HCT116 (cell line): ENCODE measurements around the gene FOXB1. TPM values are rescaled to one million over a fixed set of nuclear protein-coding genes. Genes with fewer than 3 reads are reported as not detected.

Experiments
- ATAC-seq: fragments of 200-7000 bp; cut with Tn5 transposase; 2 replicates; pipeline ENCODE4 v1.9.1; 2020; ENCODE audit warnings: mild to moderate bottlenecking, moderate library complexity
- BruUV-seq: library from RNA; stranded (reverse); fragments of 400-500 nt; replicated peaks from 2 replicates; lab custom pipeline; 2021; lab: Mats Ljungman, UMichigan
- CTCF ChIA-PET: fragments of 300-600 bp; sonication (Branson Sonifier 250); formaldehyde crosslinking; loops from one replicate; lab custom pipeline; 2021; ENCODE audit warnings: antibody characterized with exemption; lab: Charles Lee
- POLR2A ChIA-PET: fragments of 300-600, 350-600 bp; sonication (Branson Sonifier 250); formaldehyde crosslinking; loops from one replicate; lab custom pipeline; 2021; ENCODE audit warnings: antibody characterized with exemption; lab: Charles Lee
- RAD21 ChIA-PET, 2 experiments: fragments of 300-600 bp; sonication (Branson Sonifier 250); formaldehyde crosslinking; loops; one replicate each; lab custom pipeline; 2023; ENCODE audit warnings: low total read pairs in 2 of 2; ENCODE audit not compliant: uncharacterized antibody in 2 of 2, unreplicated experiment in 2 of 2, low non-redundant PET in 1 of 2; lab: Charles Lee
- DNase-seq: peaks from one replicate; pipeline ENCODE4 v3.0.0-alpha.2; 2010; ENCODE audit warnings: low read depth, low spot score
- H2AFZ ChIP-seq: fragments of 200-600 bp; shearing (Covaris generic), sonication (generic); 2 replicates; pipeline ENCODE4 v1.6.1; 2017; ENCODE audit warnings: low read depth, mixed run types, mixed read lengths, antibody characterized with exemption, low read length; ENCODE audit not compliant: poor library complexity, severe bottlenecking
- H3K27ac ChIP-seq: 2 replicates; pipeline ENCODE4 v1.5.1; 2012; ENCODE audit warnings: low read depth, low read length
- H3K27me3 ChIP-seq: fragments of 200-600 bp; sonication (generic); 2 replicates; pipeline ENCODE4 v1.6.1; 2016; ENCODE audit warnings: mixed run types, low read length, mixed read lengths; ENCODE audit not compliant: insufficient read depth
- H3K36me3 ChIP-seq, 2 experiments: fragments of 200-500 bp in 1 of 2; fragments of 200-600 bp in 1 of 2; sonication (Bioruptor generic) in 1 of 2; sonication (generic) in 1 of 2; 2 replicates each; pipeline versions ENCODE4 v1.5.1 to v1.6.1; 2014 to 2016; ENCODE audit warnings: low read length in 2 of 2, inconsistent platforms in 1 of 2, mixed read lengths in 1 of 2, mixed run types in 1 of 2; ENCODE audit not compliant: insufficient read depth in 2 of 2, control insufficient read depth in 1 of 2
- H3K4me1 ChIP-seq, 2 experiments: fragments of 200-600 bp in 1 of 2; sonication (generic) in 1 of 2; 2 replicates each; pipeline versions ENCODE4 v1.5.1 to v1.6.1; 2012 to 2017; ENCODE audit warnings: low read length in 2 of 2, inconsistent platforms in 1 of 2, mild to moderate bottlenecking in 1 of 2, mixed read lengths in 1 of 2, mixed run types in 1 of 2, moderate library complexity in 1 of 2; ENCODE audit not compliant: insufficient read depth in 2 of 2, control insufficient read depth in 1 of 2
- H3K4me2 ChIP-seq: fragments of 200-600 bp; sonication (generic); 2 replicates; pipeline ENCODE4 v1.6.1; 2017; ENCODE audit warnings: mixed run types, low read length, mixed read lengths
- H3K4me3 ChIP-seq, 2 experiments: fragments of 200-600 bp in 1 of 2; sonication (generic) in 1 of 2; replicated peaks in 1 of 2; 2 replicates each; pipeline ENCODE4 v1.5.1; 2011 to 2016; ENCODE audit warnings: low read length in 2 of 2, control low read depth in 1 of 2, low read depth in 1 of 2, mild to moderate bottlenecking in 1 of 2, mixed read lengths in 1 of 2, mixed run types in 1 of 2
- H3K79me2 ChIP-seq: fragments of 200-600 bp; sonication (generic); 2 replicates; pipeline ENCODE4 v1.6.1; 2017; ENCODE audit warnings: mild to moderate bottlenecking, mixed run types, low read length, moderate library complexity, mixed read lengths; ENCODE audit not compliant: insufficient read depth
- H3K9ac ChIP-seq: fragments of 200-600 bp; sonication (generic); 2 replicates; pipeline ENCODE4 v1.6.1; 2016; ENCODE audit warnings: low read length, mixed read lengths
- H3K9me2 ChIP-seq: fragments of 200-600 bp; sonication (generic), shearing (Covaris generic); 2 replicates; pipeline ENCODE4 v1.6.1; 2017; ENCODE audit warnings: mixed run types, mild to moderate bottlenecking, moderate library complexity; ENCODE audit not compliant: insufficient read depth
- H3K9me3 ChIP-seq, 2 experiments: fragments of 200-500 bp in 1 of 2; fragments of 200-600 bp in 1 of 2; sonication (Bioruptor generic) in 1 of 2; sonication (generic) in 1 of 2; 2 replicates each; pipeline ENCODE4 v1.6.1; 2014 to 2017; ENCODE audit warnings: low read length in 2 of 2, mixed read lengths in 2 of 2, inconsistent platforms in 1 of 2, low read depth in 1 of 2, mild to moderate bottlenecking in 1 of 2, mixed run types in 1 of 2, moderate library complexity in 1 of 2; ENCODE audit not compliant: control insufficient read depth in 1 of 2, insufficient read depth in 1 of 2
- H4K20me1 ChIP-seq: fragments of 200-600 bp; sonication (generic), shearing (Covaris generic); 2 replicates; pipeline ENCODE4 v1.6.1; 2017; ENCODE audit warnings: mixed run types, mild to moderate bottlenecking, moderate library complexity; ENCODE audit not compliant: insufficient read depth
- CEBPB ChIP-seq: IDR thresholded peaks from 2 replicates; pipeline ENCODE4 v1.6.1; 2012; ENCODE audit warnings: low read depth
- CTCF ChIP-seq, 3 experiments: fragments of 200-600 bp in 1 of 3; sonication (generic) in 1 of 3; IDR thresholded peaks in 2 of 3; conservative IDR thresholded peaks in 1 of 3; 2 replicates each; pipeline ENCODE4 v1.5.1; 2012 to 2017; ENCODE audit warnings: low read depth in 2 of 3, low read length in 2 of 3, antibody characterized with exemption in 1 of 3, borderline replicate concordance in 1 of 3, control low read depth in 1 of 3, mild to moderate bottlenecking in 1 of 3, mixed read lengths in 1 of 3, mixed run types in 1 of 3, moderate library complexity in 1 of 3; ENCODE audit not compliant: insufficient read depth in 1 of 3
- EGR1 ChIP-seq: IDR thresholded peaks from 2 replicates; pipeline ENCODE4 v1.6.1; 2012; ENCODE audit warnings: low read depth
- EZH2 ChIP-seq: fragments of 200-600 bp; sonication (generic); IDR thresholded peaks from 2 replicates; pipeline ENCODE4 v1.6.1; 2017; ENCODE audit warnings: antibody characterized with exemption, mixed run types
- EZH2phosphoT487 ChIP-seq: fragments of 200-600 bp; IDR thresholded peaks from 2 replicates; pipeline ENCODE4 v1.6.1; 2018; ENCODE audit warnings: antibody characterized with exemption, borderline replicate concordance
- FOSL1 ChIP-seq: IDR thresholded peaks from 2 replicates; pipeline ENCODE4 v1.6.1; 2012; ENCODE audit warnings: low read depth
- JUND ChIP-seq: IDR thresholded peaks from 2 replicates; pipeline ENCODE4 v1.6.1; 2012
- POLR2A ChIP-seq: IDR thresholded peaks from 2 replicates; pipeline ENCODE4 v1.7.0; 2011; ENCODE audit warnings: borderline replicate concordance; ENCODE audit not compliant: insufficient read depth, insufficient read length; ENCODE audit errors: extremely low read depth
- YY1 ChIP-seq: IDR thresholded peaks from 2 replicates; pipeline ENCODE4 v1.6.1; 2011; ENCODE audit warnings: low read length, low read depth, moderate library complexity, mild to moderate bottlenecking; ENCODE audit not compliant: insufficient replicate concordance; ENCODE audit errors: extremely low read depth
- intact Hi-C: fragments of 100-400 bp; cut with micrococcal nuclease; formaldehyde crosslinking; loops from 2 replicates; pipeline ENCODE4 v1.10.0; 2022
- total RNA-seq: library from RNA; stranded (reverse); gene quantifications from one replicate; pipeline ENCODE4 v1.2.1, GENCODE V29; 2021; ENCODE audit not compliant: unreplicated experiment
- TF ChIP-seq, protein P1 (sequence below): IDR thresholded peaks from 2 replicates; pipeline ENCODE4 v1.6.1; 2012; ENCODE audit warnings: low read depth

Gene FOXB1
- total RNA-seq, 1 experiment from 2014 or later, result not detected

GRCh38 chr15:59968314-59968713 is 35.8 kb upstream of the FOXB1 start:
- H4K20me1 ChIP-seq, result no peaks in the 10 kb centered on the region
- H3K4me1 ChIP-seq, result no peaks in the 10 kb centered on the region
- no peaks in the 10 kb centered on the region for H3K9me2 ChIP-seq
- POLR2A ChIA-PET, result no interaction called here
- no peak for DNase-seq
- no peak overlapping the region for H3K4me2 ChIP-seq
- ATAC-seq, result no peak
- H3K79me2 ChIP-seq, result no peaks in the 10 kb centered on the region
- BruUV-seq, result no TSS peak
- no peaks in the 10 kb centered on the region for H3K36me3 ChIP-seq
- H2AFZ ChIP-seq, result no peak overlapping the region
- H3K9me3 ChIP-seq, result no peaks in the 10 kb centered on the region
- no peak for TF ChIP-seq FOSL1
- no peak for TF ChIP-seq YY1
- TF ChIP-seq CTCF (IDR thresholded peaks at IDR 0.05 in 2 of 3, conservative IDR thresholded peaks at IDR 0.05 in 1 of 3; ENCODE audit: borderline replicate concordance in 1 of 3, insufficient read depth in 1 of 3, low read depth in 2 of 3, low read length in 2 of 3), result no peak
- TF ChIP-seq EZH2phosphoT487, result no peak
- no peak for TF ChIP-seq EZH2
- TF ChIP-seq, protein P1, sequence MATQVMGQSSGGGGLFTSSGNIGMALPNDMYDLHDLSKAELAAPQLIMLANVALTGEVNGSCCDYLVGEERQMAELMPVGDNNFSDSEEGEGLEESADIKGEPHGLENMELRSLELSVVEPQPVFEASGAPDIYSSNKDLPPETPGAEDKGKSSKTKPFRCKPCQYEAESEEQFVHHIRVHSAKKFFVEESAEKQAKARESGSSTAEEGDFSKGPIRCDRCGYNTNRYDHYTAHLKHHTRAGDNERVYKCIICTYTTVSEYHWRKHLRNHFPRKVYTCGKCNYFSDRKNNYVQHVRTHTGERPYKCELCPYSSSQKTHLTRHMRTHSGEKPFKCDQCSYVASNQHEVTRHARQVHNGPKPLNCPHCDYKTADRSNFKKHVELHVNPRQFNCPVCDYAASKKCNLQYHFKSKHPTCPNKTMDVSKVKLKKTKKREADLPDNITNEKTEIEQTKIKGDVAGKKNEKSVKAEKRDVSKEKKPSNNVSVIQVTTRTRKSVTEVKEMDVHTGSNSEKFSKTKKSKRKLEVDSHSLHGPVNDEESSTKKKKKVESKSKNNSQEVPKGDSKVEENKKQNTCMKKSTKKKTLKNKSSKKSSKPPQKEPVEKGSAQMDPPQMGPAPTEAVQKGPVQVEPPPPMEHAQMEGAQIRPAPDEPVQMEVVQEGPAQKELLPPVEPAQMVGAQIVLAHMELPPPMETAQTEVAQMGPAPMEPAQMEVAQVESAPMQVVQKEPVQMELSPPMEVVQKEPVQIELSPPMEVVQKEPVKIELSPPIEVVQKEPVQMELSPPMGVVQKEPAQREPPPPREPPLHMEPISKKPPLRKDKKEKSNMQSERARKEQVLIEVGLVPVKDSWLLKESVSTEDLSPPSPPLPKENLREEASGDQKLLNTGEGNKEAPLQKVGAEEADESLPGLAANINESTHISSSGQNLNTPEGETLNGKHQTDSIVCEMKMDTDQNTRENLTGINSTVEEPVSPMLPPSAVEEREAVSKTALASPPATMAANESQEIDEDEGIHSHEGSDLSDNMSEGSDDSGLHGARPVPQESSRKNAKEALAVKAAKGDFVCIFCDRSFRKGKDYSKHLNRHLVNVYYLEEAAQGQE, result no peak
- TF ChIP-seq CEBPB, result no peak
- no peak for TF ChIP-seq POLR2A
- no peak for TF ChIP-seq JUND
- TF ChIP-seq EGR1, result no peak
- H3K27me3 ChIP-seq, result peaks cover 34% of the 10 kb centered on the region
- intact Hi-C loops, result no loop called here
- no peak overlapping the region for H3K4me3 ChIP-seq
- H3K27ac ChIP-seq, result no peak overlapping the region
- RAD21 ChIA-PET, result no interaction called here
- CTCF ChIA-PET, result no interaction called here
- H3K9ac ChIP-seq, result no peak overlapping the region
